ENCODE results near the gene ZRANB3.

GRCh38 chr2:135281379-135281778 is 249.6 kb downstream of the ZRANB3 start:
- TF ChIP-seq FOXP2 (optimal IDR thresholded peaks at IDR 0.05; ENCODE audit: control extremely low read depth, extremely low read length, insufficient read depth) (no peak), POLR2AphosphoS5 (IDR thresholded peaks at IDR 0.05; ENCODE audit: borderline replicate concordance, low read depth, low read length) (no peak)
